Panc1 (cell line): ENCODE results near the gene RAB15. TPM values are rescaled to one million over a fixed set of nuclear protein-coding genes. Genes with fewer than 3 reads are reported as not detected.

ENCODE experiments used
- ATAC-seq: fragments of 200-7000 bp; cut with Tn5 transposase; 2 replicates; pipeline ENCODE4 v1.9.1; 2020; ENCODE audit warnings: mild to moderate bottlenecking, moderate library complexity
- BruUV-seq: library from RNA; stranded (reverse); fragments of 400-500 nt; replicated peaks from 2 replicates; lab custom pipeline; 2021; lab: Mats Ljungman, UMichigan
- CTCF ChIA-PET: fragments of 300-600 bp; sonication (Branson Sonifier 250); formaldehyde crosslinking; loops from one replicate; lab custom pipeline; 2022; ENCODE audit warnings: antibody characterized with exemption; lab: Charles Lee
- POLR2A ChIA-PET: fragments of 300-600 bp; sonication (Branson Sonifier 250); formaldehyde crosslinking; loops from one replicate; lab custom pipeline; 2022; ENCODE audit warnings: antibody characterized with exemption; lab: Charles Lee
- DNase-seq: peaks from one replicate; pipeline ENCODE4 v3.0.0-alpha.2; 2010; ENCODE audit warnings: low read depth, low spot score
- H3K27ac ChIP-seq: 2 replicates; pipeline ENCODE4 v1.5.1; 2011; ENCODE audit warnings: mild to moderate bottlenecking, low read length, inconsistent platforms
- H3K27me3 ChIP-seq: fragments of 200-500 bp; sonication (Bioruptor generic); 2 replicates; pipeline ENCODE4 v1.6.0; 2014; ENCODE audit warnings: low read length, inconsistent platforms; ENCODE audit not compliant: control insufficient read depth, insufficient read depth
- H3K36me3 ChIP-seq: fragments of 200-500 bp; sonication (Bioruptor generic); 2 replicates; pipeline ENCODE4 v1.5.1; 2014; ENCODE audit warnings: inconsistent platforms, mild to moderate bottlenecking, low read length, moderate library complexity; ENCODE audit not compliant: control insufficient read depth, insufficient read depth
- H3K4me1 ChIP-seq: 2 replicates; pipeline ENCODE4 v1.5.1; 2011; ENCODE audit warnings: inconsistent platforms, mild to moderate bottlenecking, low read length, moderate library complexity; ENCODE audit not compliant: control insufficient read depth, insufficient read depth
- H3K4me3 ChIP-seq, 2 experiments: 2 replicates each; pipeline ENCODE4 v1.5.1; 2011 to 2012; ENCODE audit warnings: low read depth in 2 of 2, low read length in 2 of 2, mild to moderate bottlenecking in 2 of 2, inconsistent platforms in 1 of 2, moderate library complexity in 1 of 2
- H3K9me3 ChIP-seq: fragments of 200-500 bp; sonication (Bioruptor generic); 2 replicates; pipeline ENCODE4 v1.5.1; 2014; ENCODE audit warnings: low read depth, mild to moderate bottlenecking, inconsistent platforms, low read length, moderate library complexity; ENCODE audit not compliant: control insufficient read depth, insufficient read depth
- POLR2AphosphoS5 ChIP-seq: IDR thresholded peaks from 2 replicates; pipeline ENCODE4 v1.6.1; 2012; ENCODE audit warnings: mild to moderate bottlenecking, low read depth, low read length, moderate library complexity
- SIN3A ChIP-seq: IDR thresholded peaks from 2 replicates; pipeline ENCODE4 v1.6.1; 2012; ENCODE audit warnings: low read depth, mild to moderate bottlenecking, low read length, moderate library complexity, borderline replicate concordance; ENCODE audit not compliant: insufficient read depth
- TCF7L2 ChIP-seq: IDR thresholded peaks from 2 replicates; pipeline ENCODE4 v1.6.1; 2011; ENCODE audit warnings: mild to moderate bottlenecking, low read depth, low read length, inconsistent platforms
- in situ Hi-C: cut with HindIII; loops from 2 replicates; pipeline ENCODE4 v1.10.0; 2016; ENCODE audit warnings: low sequenced_read_pairs, low pct_unique_long_range_greater_than_20kb
- intact Hi-C: fragments of 100-400 bp; cut with micrococcal nuclease; formaldehyde crosslinking; loops from one replicate; pipeline ENCODE4 v1.10.0; 2022; ENCODE audit not compliant: unreplicated experiment
- total RNA-seq: library from RNA; stranded (reverse); gene quantifications from one replicate; pipeline ENCODE4 v1.2.1, GENCODE V29; 2021; ENCODE audit not compliant: unreplicated experiment
- TF ChIP-seq, protein P1 (sequence below): fragments of 450-650 bp; IDR thresholded peaks from 2 replicates; pipeline ENCODE4 v1.5.1; 2017; ENCODE audit warnings: mild to moderate bottlenecking
- TF ChIP-seq, protein P2 (sequence below), 2 experiments: IDR thresholded peaks; 2 replicates each; pipeline ENCODE4 v1.6.1; 2011 to 2012; ENCODE audit warnings: low read depth in 2 of 2, control low read depth in 1 of 2, low read length in 1 of 2, mild to moderate bottlenecking in 1 of 2, moderate library complexity in 1 of 2; ENCODE audit not compliant: insufficient read depth in 1 of 2

RAB15 gene
- total RNA-seq, 1 experiment from 2014 or later: 6.0 TPM

DNA sequence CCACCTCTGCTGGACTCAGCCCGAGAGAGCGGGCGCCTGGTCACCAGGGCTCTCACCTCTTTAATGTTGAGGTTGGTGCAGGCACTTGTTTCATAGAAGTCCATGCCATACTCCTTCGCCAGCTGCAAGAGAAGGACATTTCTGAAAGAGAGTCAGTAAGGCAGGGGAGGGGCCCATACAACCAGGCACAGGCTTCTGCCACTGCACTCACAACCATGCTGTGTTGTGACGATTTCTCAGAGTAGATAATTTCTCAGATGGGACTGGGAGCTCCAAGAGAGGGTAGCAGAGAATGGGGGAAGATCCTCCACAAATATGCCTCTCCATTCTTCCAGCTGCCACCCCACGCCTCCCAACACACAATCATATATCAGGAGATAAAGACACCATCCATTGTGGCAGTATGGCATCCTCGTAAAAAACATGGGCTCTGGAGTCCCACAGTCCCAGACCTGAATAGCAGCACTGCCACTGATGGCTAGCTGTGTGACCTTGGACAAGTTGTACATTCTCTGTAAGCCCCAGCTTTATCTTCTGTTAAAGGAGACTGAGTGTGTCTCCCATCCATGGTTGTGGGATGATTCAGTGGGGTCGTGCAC, 23.4 kb downstream of the RAB15 start:
- BruUV-seq: no TSS peak
- ChIA-PET CTCF (no interaction called here), POLR2A (no interaction called here)

DNA sequence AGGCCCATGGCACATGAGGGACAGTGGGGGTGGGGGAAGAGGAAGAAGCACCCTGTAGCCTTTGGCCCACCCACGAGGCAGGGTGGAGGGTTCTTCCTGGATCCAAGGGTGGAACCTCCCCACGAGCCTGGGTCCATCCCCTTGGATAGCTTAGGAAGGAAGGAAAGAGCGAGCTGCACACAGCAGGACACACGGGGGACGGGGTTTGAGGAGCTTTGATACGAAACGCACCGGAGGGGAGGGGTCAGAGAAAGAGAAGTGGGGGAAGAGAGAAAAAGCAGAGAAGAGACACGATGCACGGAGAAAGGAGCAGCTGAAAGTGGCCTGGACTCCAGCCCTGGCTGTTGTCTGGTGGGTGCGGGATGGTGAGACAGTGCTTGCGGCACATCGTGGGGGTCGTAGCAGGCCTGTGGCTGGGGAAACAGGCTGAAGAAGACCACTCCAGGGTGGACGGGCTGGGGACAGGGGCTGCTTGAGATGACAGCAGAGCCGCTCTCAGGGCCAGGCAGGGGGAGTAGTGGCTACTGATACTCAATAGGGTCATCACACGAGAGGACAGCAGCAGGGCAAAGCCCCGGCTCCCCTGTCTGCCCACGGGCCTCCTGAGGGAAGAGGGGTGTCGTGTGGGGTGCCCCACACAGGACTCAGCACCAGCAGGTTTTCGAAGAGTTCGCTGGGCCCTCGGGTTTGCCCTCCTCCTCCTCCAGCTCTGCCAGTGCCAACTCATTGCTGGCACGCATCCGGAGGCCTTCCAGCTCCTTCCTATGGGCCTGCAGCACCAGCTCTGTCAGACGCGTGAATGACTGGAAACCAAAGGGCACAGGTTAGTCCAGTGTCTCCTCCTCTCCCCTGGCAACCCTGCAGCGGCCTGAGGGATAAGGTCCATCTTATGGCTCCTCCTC, 24.2 kb downstream of the RAB15 start:
- DNase-seq (no peak), ATAC-seq (no peak)
- POLR2A ChIA-PET: no interaction called here
- TF ChIP-seq, protein P1, sequence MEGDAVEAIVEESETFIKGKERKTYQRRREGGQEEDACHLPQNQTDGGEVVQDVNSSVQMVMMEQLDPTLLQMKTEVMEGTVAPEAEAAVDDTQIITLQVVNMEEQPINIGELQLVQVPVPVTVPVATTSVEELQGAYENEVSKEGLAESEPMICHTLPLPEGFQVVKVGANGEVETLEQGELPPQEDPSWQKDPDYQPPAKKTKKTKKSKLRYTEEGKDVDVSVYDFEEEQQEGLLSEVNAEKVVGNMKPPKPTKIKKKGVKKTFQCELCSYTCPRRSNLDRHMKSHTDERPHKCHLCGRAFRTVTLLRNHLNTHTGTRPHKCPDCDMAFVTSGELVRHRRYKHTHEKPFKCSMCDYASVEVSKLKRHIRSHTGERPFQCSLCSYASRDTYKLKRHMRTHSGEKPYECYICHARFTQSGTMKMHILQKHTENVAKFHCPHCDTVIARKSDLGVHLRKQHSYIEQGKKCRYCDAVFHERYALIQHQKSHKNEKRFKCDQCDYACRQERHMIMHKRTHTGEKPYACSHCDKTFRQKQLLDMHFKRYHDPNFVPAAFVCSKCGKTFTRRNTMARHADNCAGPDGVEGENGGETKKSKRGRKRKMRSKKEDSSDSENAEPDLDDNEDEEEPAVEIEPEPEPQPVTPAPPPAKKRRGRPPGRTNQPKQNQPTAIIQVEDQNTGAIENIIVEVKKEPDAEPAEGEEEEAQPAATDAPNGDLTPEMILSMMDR: no peak
- TF ChIP-seq SIN3A: no peak
- TF ChIP-seq POLR2AphosphoS5: no peak
- TF ChIP-seq, protein P2, sequence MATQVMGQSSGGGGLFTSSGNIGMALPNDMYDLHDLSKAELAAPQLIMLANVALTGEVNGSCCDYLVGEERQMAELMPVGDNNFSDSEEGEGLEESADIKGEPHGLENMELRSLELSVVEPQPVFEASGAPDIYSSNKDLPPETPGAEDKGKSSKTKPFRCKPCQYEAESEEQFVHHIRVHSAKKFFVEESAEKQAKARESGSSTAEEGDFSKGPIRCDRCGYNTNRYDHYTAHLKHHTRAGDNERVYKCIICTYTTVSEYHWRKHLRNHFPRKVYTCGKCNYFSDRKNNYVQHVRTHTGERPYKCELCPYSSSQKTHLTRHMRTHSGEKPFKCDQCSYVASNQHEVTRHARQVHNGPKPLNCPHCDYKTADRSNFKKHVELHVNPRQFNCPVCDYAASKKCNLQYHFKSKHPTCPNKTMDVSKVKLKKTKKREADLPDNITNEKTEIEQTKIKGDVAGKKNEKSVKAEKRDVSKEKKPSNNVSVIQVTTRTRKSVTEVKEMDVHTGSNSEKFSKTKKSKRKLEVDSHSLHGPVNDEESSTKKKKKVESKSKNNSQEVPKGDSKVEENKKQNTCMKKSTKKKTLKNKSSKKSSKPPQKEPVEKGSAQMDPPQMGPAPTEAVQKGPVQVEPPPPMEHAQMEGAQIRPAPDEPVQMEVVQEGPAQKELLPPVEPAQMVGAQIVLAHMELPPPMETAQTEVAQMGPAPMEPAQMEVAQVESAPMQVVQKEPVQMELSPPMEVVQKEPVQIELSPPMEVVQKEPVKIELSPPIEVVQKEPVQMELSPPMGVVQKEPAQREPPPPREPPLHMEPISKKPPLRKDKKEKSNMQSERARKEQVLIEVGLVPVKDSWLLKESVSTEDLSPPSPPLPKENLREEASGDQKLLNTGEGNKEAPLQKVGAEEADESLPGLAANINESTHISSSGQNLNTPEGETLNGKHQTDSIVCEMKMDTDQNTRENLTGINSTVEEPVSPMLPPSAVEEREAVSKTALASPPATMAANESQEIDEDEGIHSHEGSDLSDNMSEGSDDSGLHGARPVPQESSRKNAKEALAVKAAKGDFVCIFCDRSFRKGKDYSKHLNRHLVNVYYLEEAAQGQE (IDR thresholded peaks at IDR 0.05; ENCODE audit: insufficient read depth in 1 of 2, low read depth in 2 of 2, low read length in 1 of 2): no peak
- no peak for TF ChIP-seq TCF7L2
- no peaks in the 10 kb centered on the region for H3K27me3 ChIP-seq
- in situ Hi-C loops: no loop called here
- no peak overlapping the region for H3K27ac ChIP-seq
- no peaks in the 10 kb centered on the region for H3K36me3 ChIP-seq
- intact Hi-C loops: no loop called here
- CTCF ChIA-PET: no interaction called here
- no peaks in the 10 kb centered on the region for H3K9me3 ChIP-seq
- no peak overlapping the region for H3K4me3 ChIP-seq
- H3K4me1 ChIP-seq: no peaks in the 10 kb centered on the region
- BruUV-seq: no TSS peak

More for the DNA sequence above, 23.4 kb downstream of the RAB15 start:
- no peak overlapping the region for H3K4me3 ChIP-seq
- DNase-seq: no peak
- no peaks in the 10 kb centered on the region for H3K27me3 ChIP-seq
- in situ Hi-C loops: no loop called here
- intact Hi-C loops: no loop called here
- H3K9me3 ChIP-seq: no peaks in the 10 kb centered on the region
- ATAC-seq: no peak
- no peaks in the 10 kb centered on the region for H3K4me1 ChIP-seq
- no peak for TF ChIP-seq TCF7L2
- no peak for TF ChIP-seq POLR2AphosphoS5
- H3K27ac ChIP-seq: no peak overlapping the region
- no peaks in the 10 kb centered on the region for H3K36me3 ChIP-seq
